Activated T-cell treated with anti-CD3 and anti-CD28 coated beads, Interleukin-2, amount 50 U/mL, for 4 hours (primary cell): ENCODE data around the gene DCC. TPM values are rescaled to one million over a fixed set of nuclear protein-coding genes. Genes with fewer than 3 reads are reported as not detected.

Experiments used
- ATAC-seq, 2 donors: fragments of 200-7000 bp; cut with Tn5 transposase; one replicate each; pipeline ENCODE4 v1.10.0; 2021
- DNase-seq: peaks from one replicate; pipeline ENCODE4 v3.0.0-alpha.2; 2020
- H3K27me3 Mint-ChIP-seq: one replicate; pipeline ENCODE4 v1.8.0; 2021; ENCODE audit warnings: low read depth, mixed read lengths
- H3K36me3 Mint-ChIP-seq: one replicate; pipeline ENCODE4 v1.8.0; 2022; ENCODE audit warnings: mixed read lengths; ENCODE audit not compliant: insufficient read depth
- H3K4me1 Mint-ChIP-seq: one replicate; pipeline ENCODE4 v1.8.0; 2021; ENCODE audit warnings: low read depth, mixed read lengths
- H3K4me3 Mint-ChIP-seq: one replicate; pipeline ENCODE4 v1.8.0; 2021; ENCODE audit warnings: mild to moderate bottlenecking, moderate library complexity, mixed read lengths
- H3K9me3 Mint-ChIP-seq: one replicate; pipeline ENCODE4 v1.8.0; 2021; ENCODE audit warnings: mixed read lengths
- total RNA-seq, 3 donors: library from RNA; stranded (reverse); gene quantifications; one replicate each; pipeline ENCODE4 v1.2.1, GENCODE V29; 2021

DCC gene
- total RNA-seq, 3 donors from 2014 or later = not detected

- no peaks in the 10 kb centered on the region for H3K27me3 Mint-ChIP-seq
- ATAC-seq (no peak), DNase-seq (no peak)
- no peaks in the 10 kb centered on the region for H3K36me3 Mint-ChIP-seq
- H3K9me3 Mint-ChIP-seq = peaks cover 17% of the 10 kb centered on the region
- no peaks in the 10 kb centered on the region for H3K4me1 Mint-ChIP-seq
- no peak overlapping the region for H3K4me3 Mint-ChIP-seq
Measured at GRCh38 chr18:52813635-52814416, 473.8 kb downstream of the DCC start.

GRCh38 chr18:52815651-52816050 lies 475.7 kb downstream of the DCC start:
- ATAC-seq (no peak), DNase-seq (no peak)
- Mint-ChIP-seq H3K36me3 (no peaks in the 10 kb centered on the region), H3K9me3 (peaks cover 4% of the 10 kb centered on the region), H3K4me3 (no peak overlapping the region), H3K27me3 (no peaks in the 10 kb centered on the region), H3K4me1 (no peaks in the 10 kb centered on the region)

- no peaks in the 10 kb centered on the region for H3K36me3 Mint-ChIP-seq
Measured at GRCh38 chr18:52816121-52816520, 476.1 kb downstream of the DCC start.

GRCh38 chr18:52822160-52822559 lies 482.2 kb downstream of the DCC start:
- Mint-ChIP-seq H3K4me1 (no peaks in the 10 kb centered on the region), H3K4me3 (no peak overlapping the region), H3K36me3 (no peaks in the 10 kb centered on the region), H3K27me3 (no peaks in the 10 kb centered on the region), H3K9me3 (peaks cover 5% of the 10 kb centered on the region)
- DNase-seq = no peak
- ATAC-seq = no peak

More at GRCh38 chr18:52816121-52816520, 476.1 kb downstream of the DCC start:
- Mint-ChIP-seq H3K9me3 (peaks cover 5% of the 10 kb centered on the region), H3K27me3 (no peaks in the 10 kb centered on the region), H3K4me1 (no peaks in the 10 kb centered on the region), H3K4me3 (no peak overlapping the region)
- ATAC-seq (no peak), DNase-seq (no peak)

GRCh38 chr18:52824126-52824525 lies 484.1 kb downstream of the DCC start:
- Mint-ChIP-seq H3K36me3 (no peaks in the 10 kb centered on the region), H3K4me3 (no peak overlapping the region), H3K27me3 (no peaks in the 10 kb centered on the region), H3K4me1 (no peaks in the 10 kb centered on the region), H3K9me3 (peaks cover 5% of the 10 kb centered on the region)
- ATAC-seq (no peak), DNase-seq (no peak)

- Mint-ChIP-seq H3K36me3 (no peaks in the 10 kb centered on the region), H3K4me1 (no peaks in the 10 kb centered on the region), H3K9me3 (peaks cover 9% of the 10 kb centered on the region), H3K27me3 (no peaks in the 10 kb centered on the region), H3K4me3 (no peak overlapping the region)
- ATAC-seq = no peak
- no peak for DNase-seq
Measured at GRCh38 chr18:52826994-52827393, 487.0 kb downstream of the DCC start.

GRCh38 chr18:52829320-52829719 lies 489.3 kb downstream of the DCC start:
- Mint-ChIP-seq H3K36me3 (no peaks in the 10 kb centered on the region), H3K4me3 (no peak overlapping the region), H3K4me1 (no peaks in the 10 kb centered on the region), H3K9me3 (peaks cover 9% of the 10 kb centered on the region), H3K27me3 (no peaks in the 10 kb centered on the region)
- DNase-seq (no peak), ATAC-seq (no peak)

- no peaks in the 10 kb centered on the region for H3K4me1 Mint-ChIP-seq
- H3K9me3 Mint-ChIP-seq = peaks cover 9% of the 10 kb centered on the region
- DNase-seq (no peak), ATAC-seq (no peak)
- no peak overlapping the region for H3K4me3 Mint-ChIP-seq
- H3K27me3 Mint-ChIP-seq = no peaks in the 10 kb centered on the region
- no peaks in the 10 kb centered on the region for H3K36me3 Mint-ChIP-seq
Measured at GRCh38 chr18:52829876-52830405, 489.9 kb downstream of the DCC start.

- Mint-ChIP-seq H3K36me3 (no peaks in the 10 kb centered on the region), H3K27me3 (no peaks in the 10 kb centered on the region), H3K4me1 (no peaks in the 10 kb centered on the region), H3K4me3 (no peak overlapping the region), H3K9me3 (peaks cover 6% of the 10 kb centered on the region)
- no peak for ATAC-seq
- DNase-seq = no peak
Measured at GRCh38 chr18:52844323-52844722, 504.3 kb downstream of the DCC start.

GRCh38 chr18:52845036-52845435 lies 505.0 kb downstream of the DCC start:
- H3K36me3 Mint-ChIP-seq = no peaks in the 10 kb centered on the region
- H3K4me3 Mint-ChIP-seq = no peak overlapping the region
- H3K4me1 Mint-ChIP-seq = no peaks in the 10 kb centered on the region
- H3K9me3 Mint-ChIP-seq = peaks cover 6% of the 10 kb centered on the region
- no peaks in the 10 kb centered on the region for H3K27me3 Mint-ChIP-seq
- DNase-seq (no peak), ATAC-seq (no peak)

GRCh38 chr18:52850031-52850560 lies 510.1 kb downstream of the DCC start:
- ATAC-seq = no peak
- DNase-seq = no peak
- no peaks in the 10 kb centered on the region for H3K36me3 Mint-ChIP-seq
- H3K4me1 Mint-ChIP-seq = no peaks in the 10 kb centered on the region
- H3K9me3 Mint-ChIP-seq = no peaks in the 10 kb centered on the region
- H3K4me3 Mint-ChIP-seq = no peak overlapping the region
- no peaks in the 10 kb centered on the region for H3K27me3 Mint-ChIP-seq

GRCh38 chr18:52861558-52861957 lies 521.6 kb downstream of the DCC start:
- Mint-ChIP-seq H3K27me3 (no peaks in the 10 kb centered on the region), H3K9me3 (peaks cover 5% of the 10 kb centered on the region), H3K36me3 (no peaks in the 10 kb centered on the region), H3K4me3 (no peak overlapping the region), H3K4me1 (no peaks in the 10 kb centered on the region)
- ATAC-seq (no peak), DNase-seq (no peak)

- Mint-ChIP-seq H3K4me1 (no peaks in the 10 kb centered on the region), H3K27me3 (no peaks in the 10 kb centered on the region), H3K9me3 (peaks cover 4% of the 10 kb centered on the region), H3K4me3 (no peak overlapping the region), H3K36me3 (no peaks in the 10 kb centered on the region)
- no peak for DNase-seq
- ATAC-seq = no peak
Measured at GRCh38 chr18:52869349-52869923, 529.4 kb downstream of the DCC start.

GRCh38 chr18:52869942-52870907 lies 530.2 kb downstream of the DCC start:
- peaks cover 6% of the 10 kb centered on the region for H3K9me3 Mint-ChIP-seq
- no peak overlapping the region for H3K4me3 Mint-ChIP-seq
- ATAC-seq (no peak), DNase-seq (no peak)
- H3K36me3 Mint-ChIP-seq = no peaks in the 10 kb centered on the region
- no peaks in the 10 kb centered on the region for H3K27me3 Mint-ChIP-seq
- no peaks in the 10 kb centered on the region for H3K4me1 Mint-ChIP-seq
